Parathyroid adenoma (tissue), 2 donors: ENCODE measurements around the gene PARVB.

ENCODE experiments used
- H2AFZ ChIP-seq: fragments of 300-600 bp; sonication (generic); one replicate; pipeline ENCODE4 v1.7.0; 2017; ENCODE audit warnings: antibody characterized with exemption, mild to moderate bottlenecking
- H3K27ac ChIP-seq: fragments of 300-600 bp; sonication (generic); one replicate; pipeline ENCODE4 v1.7.0; 2017
- H3K27me3 ChIP-seq: fragments of 300-600 bp; sonication (generic); one replicate; pipeline ENCODE4 v1.7.0; 2017; ENCODE audit warnings: low read length; ENCODE audit not compliant: control insufficient read depth, insufficient read depth
- H3K36me3 ChIP-seq: fragments of 300-600 bp; sonication (generic); one replicate; pipeline ENCODE4 v1.7.0; 2017; ENCODE audit warnings: low read length; ENCODE audit not compliant: control insufficient read depth, insufficient read depth
- H3K4me1 ChIP-seq: fragments of 300-600 bp; sonication (generic); one replicate; pipeline ENCODE4 v1.7.0; 2017; ENCODE audit warnings: control low read depth
- H3K4me2 ChIP-seq: fragments of 300-600 bp; sonication (generic); one replicate; pipeline ENCODE4 v1.7.0; 2017; ENCODE audit warnings: low read length
- H3K4me3 ChIP-seq: fragments of 300-600 bp; sonication (generic); one replicate; pipeline ENCODE4 v1.7.0; 2017; ENCODE audit warnings: low read depth, low read length
- H3K79me2 ChIP-seq: fragments of 300-600 bp; sonication (generic); one replicate; pipeline ENCODE4 v1.7.0; 2017; ENCODE audit warnings: control low read depth
- H3K9ac ChIP-seq: fragments of 300-600 bp; sonication (generic); one replicate; pipeline ENCODE4 v1.7.0; 2017; ENCODE audit warnings: mild to moderate bottlenecking
- H3K9me3 ChIP-seq: fragments of 300-600 bp; sonication (generic); one replicate; pipeline ENCODE4 v1.7.0; 2017; ENCODE audit warnings: low read length; ENCODE audit not compliant: control insufficient read depth
- CTCF ChIP-seq: fragments of 300-600 bp; sonication (generic); IDR thresholded peaks from one replicate; pipeline ENCODE4 v1.7.0; 2017; ENCODE audit warnings: antibody characterized with exemption, mild to moderate bottlenecking
- donor health status: primary hyperparathyroidism.

Gene PARVB

GRCh38 chr22:44098966-44099530 lies 74.9 kb downstream of the PARVB start:
- no peaks in the 10 kb centered on the region for H3K79me2 ChIP-seq
- no peaks in the 10 kb centered on the region for H3K9me3 ChIP-seq
- no peaks in the 10 kb centered on the region for H3K36me3 ChIP-seq
- no peak overlapping the region for H2AFZ ChIP-seq
- no peak overlapping the region for H3K4me3 ChIP-seq
- no peaks in the 10 kb centered on the region for H3K4me1 ChIP-seq
- no peak overlapping the region for H3K4me2 ChIP-seq
- H3K27me3 ChIP-seq: no peaks in the 10 kb centered on the region
- TF ChIP-seq CTCF: no peak
- H3K27ac ChIP-seq: no peak overlapping the region
- H3K9ac ChIP-seq: no peak overlapping the region

GRCh38 chr22:44099696-44100095 lies 75.6 kb downstream of the PARVB start:
- no peaks in the 10 kb centered on the region for H3K79me2 ChIP-seq
- H3K27me3 ChIP-seq: no peaks in the 10 kb centered on the region
- no peak overlapping the region for H3K4me2 ChIP-seq
- H3K9ac ChIP-seq: no peak overlapping the region
- no peaks in the 10 kb centered on the region for H3K36me3 ChIP-seq
- H3K9me3 ChIP-seq: no peaks in the 10 kb centered on the region
- no peak for TF ChIP-seq CTCF
- H2AFZ ChIP-seq: no peak overlapping the region
- H3K4me3 ChIP-seq: no peak overlapping the region
- no peak overlapping the region for H3K27ac ChIP-seq
- no peaks in the 10 kb centered on the region for H3K4me1 ChIP-seq

- Histone ChIP-seq H3K36me3 (no peaks in the 10 kb centered on the region), H3K4me2 (no peak overlapping the region), H3K4me1 (no peaks in the 10 kb centered on the region), H3K9ac (no peak overlapping the region), H3K9me3 (no peaks in the 10 kb centered on the region), H3K27me3 (no peaks in the 10 kb centered on the region), H2AFZ (no peak overlapping the region), H3K27ac (no peak overlapping the region), H3K79me2 (no peaks in the 10 kb centered on the region), H3K4me3 (no peak overlapping the region)
- TF ChIP-seq CTCF: no peak
Observed at GRCh38 chr22:44100411-44100810, 76.3 kb downstream of the PARVB start.

- Histone ChIP-seq H3K27ac (no peak overlapping the region), H3K4me1 (no peaks in the 10 kb centered on the region), H3K27me3 (no peaks in the 10 kb centered on the region), H3K36me3 (no peaks in the 10 kb centered on the region), H2AFZ (no peak overlapping the region), H3K9ac (no peak overlapping the region), H3K4me3 (no peak overlapping the region), H3K79me2 (no peaks in the 10 kb centered on the region), H3K4me2 (no peak overlapping the region), H3K9me3 (no peaks in the 10 kb centered on the region)
- TF ChIP-seq CTCF: no peak
Observed at GRCh38 chr22:44102121-44102520, 78.0 kb downstream of the PARVB start.

GRCh38 chr22:44102856-44103255 lies 78.8 kb downstream of the PARVB start:
- no peak for TF ChIP-seq CTCF
- Histone ChIP-seq H3K79me2 (no peaks in the 10 kb centered on the region), H3K27me3 (no peaks in the 10 kb centered on the region), H3K4me2 (no peak overlapping the region), H3K9me3 (no peaks in the 10 kb centered on the region), H2AFZ (no peak overlapping the region), H3K36me3 (no peaks in the 10 kb centered on the region), H3K4me3 (no peak overlapping the region), H3K27ac (no peak overlapping the region), H3K4me1 (no peaks in the 10 kb centered on the region), H3K9ac (no peak overlapping the region)
